ENCODE results near the gene FMNL2.
A peak's percentile ranks its signal among the peaks of the same experiment; 100 is the strongest.

FMNL2 gene

DNA sequence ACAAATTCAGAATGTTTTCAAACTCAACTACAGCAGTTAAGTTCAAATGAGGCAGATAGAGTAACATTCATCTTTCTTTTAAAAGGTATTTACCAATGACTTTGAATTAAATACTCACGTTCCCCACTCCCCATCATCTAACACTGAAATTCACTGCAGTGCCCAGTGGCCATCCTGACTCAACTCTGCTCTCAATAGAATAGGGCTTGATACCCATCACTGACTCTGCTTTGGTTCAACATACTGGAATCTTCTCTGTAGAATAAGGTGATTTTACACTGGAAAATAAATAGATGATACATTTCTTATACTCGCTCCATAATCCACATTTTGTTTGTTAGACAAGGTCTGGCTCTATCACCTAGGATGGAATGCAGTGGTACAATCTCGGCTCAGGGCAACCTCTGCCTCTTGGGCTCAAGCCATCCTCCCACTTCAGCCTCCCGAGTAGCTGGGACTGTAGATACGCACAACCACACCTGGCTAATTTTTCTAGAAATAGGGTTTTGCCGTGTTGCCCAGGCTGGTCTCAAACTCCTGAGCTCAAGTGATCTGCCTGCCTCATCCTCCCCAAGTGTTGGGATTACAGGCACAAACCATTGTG lies 315.9 kb downstream of the FMNL2 start:
- DNase-seq = no peak
- ATAC-seq = no peak

DNA sequence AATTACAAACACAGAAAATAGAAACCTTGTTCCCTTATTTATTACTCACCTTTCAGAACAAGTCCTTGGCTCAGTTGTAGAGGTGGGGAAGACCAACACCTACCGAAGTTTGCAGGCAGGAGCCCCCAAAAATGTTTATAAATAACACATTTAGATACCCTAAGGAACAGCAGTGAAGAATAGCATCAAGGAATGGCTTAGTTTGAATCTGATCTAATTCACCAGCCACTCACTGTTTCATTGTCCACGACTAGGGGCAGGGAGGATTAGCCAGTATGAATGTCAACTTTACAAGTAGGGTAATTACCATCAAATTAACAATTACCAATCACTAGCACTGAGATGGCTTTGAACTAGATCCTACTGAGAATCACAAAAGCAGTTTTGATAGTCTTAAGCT lies 316.9 kb downstream of the FMNL2 start:
- no peak for DNase-seq
- ATAC-seq = no peak

DNA sequence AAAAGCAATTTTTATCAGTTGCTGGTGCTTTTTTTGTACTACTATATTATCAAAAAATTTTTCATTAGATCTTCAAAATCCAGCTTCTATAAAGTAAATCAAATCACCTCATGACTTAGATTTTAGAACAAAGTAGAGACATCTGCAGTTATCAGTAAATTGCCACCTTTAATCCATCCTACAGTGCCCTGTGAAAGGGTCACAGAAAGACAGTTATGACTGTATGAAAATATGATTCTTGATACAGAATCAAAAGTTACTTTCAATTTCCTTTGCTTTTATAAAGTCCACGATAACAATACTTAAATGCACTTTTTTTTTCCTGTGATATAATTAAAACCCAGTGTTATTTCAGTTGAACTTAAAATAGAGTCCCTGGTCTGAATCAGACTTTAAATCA lies 320.9 kb downstream of the FMNL2 start:
- ATAC-seq = no peak
- no peak for DNase-seq

DNA sequence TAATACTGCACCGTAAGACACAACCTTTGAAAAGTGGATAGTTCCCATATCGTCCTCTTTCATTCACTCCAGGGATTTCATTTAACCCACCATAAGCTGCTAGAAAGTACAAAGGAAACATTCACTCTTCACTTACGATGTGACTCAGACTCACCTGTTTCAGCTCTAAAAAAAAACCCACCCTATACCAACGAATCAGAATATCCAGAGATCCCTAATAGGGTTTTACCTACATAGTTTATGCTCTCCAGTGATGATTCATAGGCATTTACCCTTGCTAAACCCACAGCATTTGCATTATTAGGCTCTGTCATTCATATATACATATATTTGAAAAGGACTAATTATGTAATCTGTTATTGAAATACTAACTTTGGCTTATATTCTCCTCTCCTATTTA lies 322.1 kb downstream of the FMNL2 start:
- ATAC-seq (peak; percentile 65), DNase-seq (no peak)

DNA sequence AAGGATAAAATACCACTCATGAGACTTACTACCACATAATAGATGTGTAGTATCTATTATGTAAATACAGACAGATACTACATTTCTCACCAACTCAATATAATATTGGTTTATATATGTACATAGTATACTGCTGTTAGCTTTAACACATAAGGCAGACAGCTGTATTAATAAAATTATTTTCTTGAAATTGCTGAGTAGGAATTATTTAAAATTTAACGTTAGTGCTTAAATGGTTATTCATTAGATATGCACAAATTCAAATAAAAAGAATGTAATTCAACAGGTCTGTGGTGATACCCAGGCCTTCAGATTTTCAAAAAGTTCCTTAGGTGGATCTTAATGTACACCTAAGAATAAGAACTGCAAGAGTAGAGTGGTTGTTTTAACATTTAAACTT lies 323.2 kb downstream of the FMNL2 start:
- no peak for ATAC-seq

DNA sequence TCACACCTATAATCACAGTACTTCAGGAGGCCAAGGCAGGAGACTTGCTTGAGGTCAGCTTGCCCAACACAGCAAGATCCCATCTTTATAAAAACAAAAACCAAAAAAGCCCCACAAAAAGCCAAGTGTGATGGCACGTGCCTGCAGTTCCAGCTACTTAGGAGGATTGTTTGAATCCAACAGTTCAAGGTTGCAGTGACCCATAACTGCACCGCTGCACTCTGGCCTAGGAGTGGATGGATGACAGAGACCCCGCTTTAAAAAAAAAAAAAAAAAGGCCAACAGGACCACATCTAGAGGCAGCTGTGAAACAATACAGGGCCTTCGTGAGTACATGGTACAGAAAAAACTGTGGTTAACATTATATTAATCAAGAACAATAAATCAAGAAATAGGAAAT lies 326.1 kb downstream of the FMNL2 start:
- ATAC-seq (no peak), DNase-seq (no peak)

More for the DNA sequence above, 323.2 kb downstream of the FMNL2 start:
- no peak for DNase-seq

DNA sequence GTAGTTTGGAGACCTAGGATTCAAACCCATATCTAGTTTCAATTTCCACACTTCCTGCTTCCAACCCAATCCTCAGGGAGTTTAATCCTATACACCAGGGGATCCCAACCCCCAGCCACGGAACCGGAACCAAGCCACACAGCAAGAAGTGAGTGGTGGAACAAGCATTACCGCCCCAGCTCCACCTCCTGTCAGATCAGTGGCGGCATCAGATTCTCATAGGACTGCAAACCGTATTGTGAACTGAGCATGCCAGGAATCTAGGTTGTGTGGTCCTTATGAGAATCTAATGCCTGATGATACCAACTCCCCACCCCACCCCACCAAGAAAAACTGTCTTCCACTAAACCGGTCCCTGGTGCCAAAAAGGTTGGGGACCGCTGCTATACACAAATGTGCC lies 329.8 kb downstream of the FMNL2 start:
- DNase-seq = no peak
- ATAC-seq = no peak

DNA sequence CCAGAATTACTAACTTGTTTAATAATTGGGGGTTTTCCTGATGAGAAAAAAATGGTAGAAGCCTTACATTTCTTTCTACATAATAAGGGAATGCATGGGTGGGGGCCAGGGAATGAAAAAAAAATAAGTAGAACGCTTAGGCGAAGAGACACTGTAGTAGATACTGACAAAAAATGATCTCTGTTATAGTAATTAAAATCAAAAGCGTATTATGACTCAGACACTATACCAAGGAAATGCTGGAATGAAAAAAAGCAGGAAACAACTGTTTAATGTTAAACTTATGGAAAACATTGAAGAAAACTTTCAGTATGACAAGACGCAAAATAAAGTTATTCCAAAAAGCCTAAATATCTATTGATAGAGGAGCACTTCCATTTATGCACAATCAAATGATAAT lies 339.4 kb downstream of the FMNL2 start:
- no peak for DNase-seq
- no peak for ATAC-seq

DNA sequence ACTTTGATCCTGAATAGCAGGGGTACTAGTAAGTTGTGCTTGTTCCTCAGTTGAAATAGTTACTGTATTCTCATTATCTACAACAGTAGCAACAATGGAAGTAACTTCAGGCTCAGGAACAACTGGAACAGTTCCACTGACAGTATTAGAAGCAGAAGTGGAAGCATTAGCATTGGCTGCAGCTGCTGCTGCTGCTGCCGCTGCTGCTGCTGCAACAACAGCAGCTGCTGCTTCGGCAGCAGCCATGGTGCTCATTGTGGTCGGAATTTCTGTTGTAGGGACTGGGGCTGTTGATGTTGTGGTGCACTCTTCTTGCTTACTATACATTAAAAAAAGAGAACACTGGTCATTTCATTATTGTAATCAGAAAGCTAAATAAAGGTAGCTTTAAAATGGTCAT lies 341.5 kb downstream of the FMNL2 start:
- DNase-seq = no peak
- no peak for ATAC-seq

DNA sequence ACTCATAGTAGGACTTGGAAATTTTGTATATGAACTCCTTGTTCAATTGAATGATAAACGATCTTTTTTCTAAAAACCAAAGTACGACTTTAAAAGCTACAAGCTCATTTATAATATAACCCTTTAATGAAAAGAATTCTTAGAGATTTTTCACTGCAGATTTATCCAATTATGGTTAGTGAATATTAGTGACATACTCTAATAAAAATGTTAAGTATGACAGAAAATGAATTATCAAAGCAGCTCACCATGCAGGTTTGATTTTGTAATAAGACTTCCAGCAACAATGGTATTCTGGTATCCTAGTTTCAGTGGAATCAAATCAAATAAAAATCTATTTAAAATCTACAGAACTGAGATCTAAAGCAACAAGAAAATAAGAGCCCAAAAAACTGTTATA lies 343.8 kb downstream of the FMNL2 start:
- no peak for ATAC-seq
- no peak for DNase-seq

DNA sequence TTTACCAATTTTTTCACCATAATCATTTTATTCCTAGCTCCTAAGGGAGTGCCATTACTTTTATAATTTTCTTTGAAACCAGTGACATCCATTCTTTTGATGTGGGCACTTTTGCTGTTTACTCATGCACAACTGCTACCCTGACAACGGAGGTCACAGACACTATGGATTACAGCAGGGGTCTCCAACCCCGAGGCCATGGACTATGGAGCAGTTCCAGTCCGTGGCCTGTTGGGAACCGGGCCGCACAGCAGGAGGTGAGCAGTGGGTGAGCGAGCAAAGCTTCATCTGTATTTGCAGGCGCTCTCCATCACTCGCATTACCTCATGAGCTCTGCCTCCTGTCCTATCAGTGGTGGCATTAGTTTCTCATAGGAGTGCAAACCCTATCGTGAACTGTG lies 347.7 kb downstream of the FMNL2 start:
- no peak for DNase-seq
- no peak for ATAC-seq

DNA sequence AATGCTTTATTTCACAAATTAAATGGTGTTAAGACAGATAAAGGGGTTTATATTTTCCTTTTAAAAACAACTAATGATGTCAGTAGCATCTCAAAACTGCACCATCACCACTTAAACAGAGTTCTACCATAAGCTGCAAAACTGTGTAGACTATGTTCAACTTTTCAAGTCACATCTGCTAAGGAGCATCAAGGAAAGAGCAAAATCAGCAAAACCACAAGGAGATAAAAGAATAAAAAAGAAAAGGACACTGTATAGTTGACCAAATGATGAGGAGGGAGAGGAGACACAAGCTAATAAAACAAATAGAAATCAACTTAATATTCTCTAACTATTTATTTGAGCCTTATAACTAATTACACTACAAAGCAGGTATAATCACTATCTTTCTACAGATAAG lies 348.4 kb downstream of the FMNL2 start:
- ATAC-seq = no peak
- no peak for DNase-seq

DNA sequence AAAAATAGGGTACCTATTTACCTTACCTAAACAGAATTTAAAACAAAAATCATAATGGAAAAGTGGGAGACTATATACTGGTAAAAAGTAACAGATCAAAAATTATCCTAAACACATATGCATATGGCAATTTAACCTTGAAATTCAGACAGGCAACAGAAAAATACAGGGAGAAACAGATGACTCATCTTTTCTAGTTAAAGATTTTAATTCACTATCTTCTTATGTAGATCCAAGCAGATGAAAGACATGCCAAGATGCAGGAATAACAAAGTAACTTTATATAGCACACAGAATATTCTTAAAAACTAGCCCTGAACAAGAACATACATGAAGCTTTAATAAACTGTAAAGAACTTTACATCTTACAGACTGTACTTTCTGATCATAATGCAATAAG lies 351.3 kb downstream of the FMNL2 start:
- DNase-seq = no peak

DNA sequence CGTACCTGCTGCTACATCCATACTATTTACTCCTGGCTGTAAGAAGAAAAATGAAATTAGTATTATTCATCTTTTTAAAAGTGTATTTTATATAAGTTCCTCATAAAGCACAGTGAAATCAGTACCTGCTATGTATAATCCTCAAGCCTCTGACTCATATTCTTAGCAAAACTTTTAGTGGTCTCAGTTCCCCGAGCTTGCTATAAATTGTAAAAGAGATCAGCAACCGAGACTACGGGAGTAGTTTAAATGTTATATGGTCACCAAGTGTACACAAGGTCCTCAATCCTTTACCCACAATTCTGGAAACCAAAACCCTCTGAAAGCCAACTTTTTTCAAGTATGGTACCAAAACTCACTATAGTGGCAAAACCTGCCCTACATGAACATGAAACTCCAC lies 358.1 kb downstream of the FMNL2 start:
- DNase-seq = no peak
- ATAC-seq = peak; percentile 61

More for the DNA sequence above, 351.3 kb downstream of the FMNL2 start:
- no peak for ATAC-seq

DNA sequence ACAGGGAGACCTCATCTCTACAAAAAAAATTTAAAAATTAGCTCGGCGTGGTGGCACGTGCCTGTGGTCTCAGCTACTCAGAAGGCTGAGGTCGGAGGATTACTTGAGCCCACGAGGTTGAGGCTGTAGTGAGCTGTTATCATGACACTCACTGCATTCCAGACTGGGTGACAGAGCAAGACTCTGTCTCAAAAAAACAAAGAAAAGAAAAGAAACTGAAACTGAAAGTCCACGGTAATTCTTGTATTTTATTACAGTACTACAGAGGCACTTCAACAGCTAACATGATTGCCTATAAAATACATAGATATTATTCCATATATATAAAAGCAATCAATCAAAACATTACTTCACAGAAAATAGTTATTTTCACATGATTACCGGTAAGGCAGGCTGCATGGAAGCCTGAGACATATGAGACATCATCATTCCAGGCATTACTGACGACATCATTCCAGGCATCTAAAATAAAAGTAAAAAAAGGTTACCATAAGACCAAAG lies 359.2 kb downstream of the FMNL2 start:
- DNase-seq = peak; percentile 27
- peak; percentile 83 for ATAC-seq

DNA sequence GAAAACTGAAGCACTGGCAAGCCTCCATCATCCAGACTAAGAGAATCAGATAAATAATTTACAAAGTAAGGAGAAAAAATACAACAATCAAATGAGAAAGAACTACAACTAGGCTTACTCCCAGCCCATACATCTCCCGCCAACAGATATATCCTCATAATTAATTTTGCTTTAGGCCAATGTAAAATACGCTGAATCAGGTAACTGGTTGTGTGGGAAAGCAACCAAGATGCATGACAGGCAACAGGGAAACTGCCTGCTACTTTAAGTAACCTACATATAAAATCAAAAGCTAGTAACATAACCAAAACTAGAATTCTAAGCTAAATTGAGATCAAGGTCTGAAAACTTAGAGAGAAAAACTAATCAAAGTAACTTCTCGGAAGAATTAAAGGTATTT lies 360.8 kb downstream of the FMNL2 start:
- ATAC-seq = no peak
- DNase-seq = no peak

DNA sequence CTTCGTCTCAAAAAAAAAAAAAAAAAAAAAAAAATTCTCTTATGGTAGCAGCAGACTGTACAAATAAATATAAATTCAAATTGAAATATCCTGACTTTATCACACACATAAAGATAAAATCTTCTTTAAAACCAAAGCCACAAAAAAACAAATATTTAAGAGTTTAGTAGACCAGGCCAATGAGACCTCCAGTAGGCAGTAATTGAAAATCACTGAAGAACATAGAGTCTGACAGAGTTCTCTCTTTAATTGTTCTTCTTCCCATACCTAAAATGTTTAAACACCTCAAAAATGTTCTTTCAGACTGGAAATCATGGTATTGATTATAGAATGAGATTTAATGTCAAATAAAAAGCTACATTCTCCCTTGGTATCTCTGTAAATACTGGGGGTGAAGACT lies 361.5 kb downstream of the FMNL2 start:
- DNase-seq (no peak), ATAC-seq (no peak)
